ENCODE data around the gene ZBTB8OS.
"Not testable (repeated sequence)": the region's sequence is repeated elsewhere in the genome, so short reads cannot be mapped to it uniquely, and the experiment has no call there.

ZBTB8OS gene

DNA sequence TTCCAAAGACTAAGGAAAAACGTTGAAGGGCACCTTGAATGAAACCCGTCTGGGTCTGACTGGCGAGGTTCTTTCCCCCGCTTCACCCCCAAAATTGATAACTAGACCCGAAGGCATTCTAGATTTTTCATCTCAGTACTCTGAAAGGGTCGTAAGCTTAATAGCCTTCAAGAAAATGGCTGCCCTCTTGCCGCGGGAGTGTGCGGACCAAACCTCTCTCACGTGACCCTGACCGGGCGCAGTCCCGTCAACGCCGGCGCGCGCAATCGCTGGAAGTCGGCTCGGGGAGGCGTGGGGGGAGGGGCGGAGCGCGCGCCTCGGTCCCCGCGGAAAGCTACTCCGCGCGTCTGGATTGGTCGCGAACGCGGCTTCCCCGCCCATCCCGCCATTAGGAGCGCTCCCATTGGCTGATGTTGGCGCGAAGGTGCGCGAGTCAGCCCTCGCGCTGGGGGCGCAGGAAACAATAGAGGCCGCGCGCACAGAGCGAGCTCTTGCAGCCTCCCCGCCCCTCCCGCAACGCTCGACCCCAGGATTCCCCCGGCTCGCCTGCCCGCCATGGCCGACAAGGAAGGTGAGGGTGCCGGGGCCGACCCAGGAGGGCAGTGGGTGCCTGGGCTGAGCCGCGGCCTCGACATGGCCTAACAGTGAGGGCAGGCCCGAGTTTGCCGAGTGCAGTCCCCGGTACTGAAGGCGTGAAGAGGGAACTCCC lies 556 bp upstream of the ZBTB8OS start, which contains the start of gene RBBP4:
TSS of gene RBBP4 (plus strand) at position 457 of the 709 bp plus-strand sequence. CDS start at position 556, 99 bp downstream.
- Histone ChIP-seq H3K9me3 (ENCODE audit: control insufficient read depth, low read length) (no peaks in the 10 kb centered on the region), H3K27ac (ENCODE audit: insufficient read depth, low read depth, low read length, poor library complexity, severe bottlenecking) (peak within 1 kb of the TSS; percentile 99), H3K27me3 (ENCODE audit: control insufficient read depth, insufficient read depth, low read length, poor library complexity, severe bottlenecking) (no peaks in the 10 kb centered on the region), H3K4me1 (ENCODE audit: control insufficient read depth, insufficient read depth, low read length) (no peaks in the 10 kb centered on the region), H3K4me3 (ENCODE audit: insufficient read depth, low read depth, low read length) (peak within 1 kb of the TSS; percentile 94), H3K36me3 (ENCODE audit: control insufficient read depth, insufficient read depth, low read length) (peaks cover 21% of the 10 kb centered on the region)
- 0% methylated on average over 67 of the region's 67 CpGs for WGBS, 2 experiments

DNA sequence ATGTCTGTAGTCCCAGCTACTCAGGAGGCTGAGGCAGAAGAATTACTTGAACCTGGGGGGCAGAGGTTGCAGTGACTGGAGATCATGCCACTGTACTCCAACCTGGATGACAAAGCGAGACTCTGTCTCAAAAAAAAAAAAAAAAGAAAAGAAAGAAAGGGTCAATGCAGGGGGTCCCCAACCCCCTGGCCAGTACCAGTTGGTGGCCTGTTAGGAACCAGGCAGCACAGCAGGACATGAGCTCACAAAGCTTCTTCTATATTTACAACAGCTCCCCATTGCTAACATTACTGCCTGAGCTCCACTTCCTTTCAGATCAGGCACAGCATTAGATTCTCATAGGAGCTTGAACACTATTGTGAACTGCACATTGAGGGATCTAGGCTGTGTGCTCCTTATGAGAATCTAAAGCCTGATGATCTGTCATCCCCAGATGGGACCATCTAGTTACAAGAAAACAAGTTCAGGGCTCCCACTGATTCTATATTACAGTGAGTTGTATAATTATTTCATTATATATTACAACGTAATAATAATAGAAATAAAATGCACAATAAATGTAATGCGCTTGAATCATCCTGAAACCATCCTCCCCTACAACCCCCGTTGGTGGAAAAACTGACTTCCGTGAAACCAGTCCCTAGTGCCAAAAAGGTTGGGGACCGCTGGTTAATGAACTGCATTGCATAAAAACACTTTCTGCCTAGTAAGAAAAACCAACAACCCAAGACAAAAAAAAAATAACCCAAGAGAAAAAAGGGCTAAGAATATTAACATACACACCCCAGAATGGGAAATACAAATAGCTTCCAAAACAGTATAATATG lies 2.8 kb downstream of the ZBTB8OS start:
- Histone ChIP-seq H3K4me1 (ENCODE audit: control insufficient read depth, insufficient read depth, low read length) (no peaks in the 10 kb centered on the region), H3K4me3 (ENCODE audit: insufficient read depth, low read depth, low read length) (no peak overlapping the region), H3K27me3 (ENCODE audit: control insufficient read depth, insufficient read depth, low read length, poor library complexity, severe bottlenecking) (no peaks in the 10 kb centered on the region), H3K36me3 (ENCODE audit: control insufficient read depth, insufficient read depth, low read length) (no peaks in the 10 kb centered on the region), H3K9me3 (ENCODE audit: control insufficient read depth, low read length) (no peaks in the 10 kb centered on the region), H3K27ac (ENCODE audit: insufficient read depth, low read depth, low read length, poor library complexity, severe bottlenecking) (no peak overlapping the region)
- WGBS, 2 experiments = 92 to 97% methylated on average over 5 to 6 of the region's 6 CpGs

DNA sequence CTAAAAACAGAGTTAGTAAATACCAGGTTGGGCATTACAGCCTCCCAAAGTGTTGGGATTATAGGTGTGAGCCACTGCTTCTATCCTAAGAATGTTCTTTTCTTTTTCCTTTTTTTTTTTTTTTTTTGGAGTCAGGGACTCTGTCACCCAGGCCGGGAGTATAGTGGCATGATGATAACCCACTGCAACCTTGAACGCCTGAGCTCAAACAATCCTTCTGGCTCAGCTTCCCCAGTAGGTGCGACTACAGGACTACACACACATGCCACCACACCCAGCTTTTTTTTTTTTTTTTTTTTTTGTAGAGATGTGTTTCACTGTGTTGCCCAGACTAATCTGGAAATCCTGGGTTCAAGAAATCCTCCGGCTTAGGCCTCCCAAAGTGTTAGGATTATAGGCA lies 5.9 kb downstream of the ZBTB8OS start:
- Histone ChIP-seq H3K4me1 (ENCODE audit: control insufficient read depth, insufficient read depth, low read length) (no peaks in the 10 kb centered on the region), H3K9me3 (ENCODE audit: control insufficient read depth, low read length) (no peaks in the 10 kb centered on the region), H3K4me3 (ENCODE audit: insufficient read depth, low read depth, low read length) (no peak overlapping the region), H3K36me3 (ENCODE audit: control insufficient read depth, insufficient read depth, low read length) (no peaks in the 10 kb centered on the region), H3K27ac (ENCODE audit: insufficient read depth, low read depth, low read length, poor library complexity, severe bottlenecking) (no peak overlapping the region), H3K27me3 (ENCODE audit: control insufficient read depth, insufficient read depth, low read length, poor library complexity, severe bottlenecking) (no peaks in the 10 kb centered on the region)
- 97 to 100% methylated on average over 3 to 4 of the region's 4 CpGs for WGBS, 2 experiments

- H3K4me1 ChIP-seq (ENCODE audit: control insufficient read depth, insufficient read depth, low read length); H3K27ac ChIP-seq (ENCODE audit: insufficient read depth, low read depth, low read length, poor library complexity, severe bottlenecking); H3K27me3 ChIP-seq (ENCODE audit: control insufficient read depth, insufficient read depth, low read length, poor library complexity, severe bottlenecking); H3K9me3 ChIP-seq (ENCODE audit: control insufficient read depth, low read length); H3K36me3 ChIP-seq (ENCODE audit: control insufficient read depth, insufficient read depth, low read length); H3K4me3 ChIP-seq (ENCODE audit: insufficient read depth, low read depth, low read length): not testable (repeated sequence)
- 38 to 42% methylated on average over 8 of the region's 8 CpGs for WGBS, 2 experiments
Observed at GRCh38 chr1:32642292-32642827, 8.0 kb downstream of the ZBTB8OS start.

- WGBS, 2 experiments = 83 to 89% methylated on average over 1 of the region's 1 CpG
- Histone ChIP-seq H3K9me3 (ENCODE audit: control insufficient read depth, low read length) (no peaks in the 10 kb centered on the region), H3K4me3 (ENCODE audit: insufficient read depth, low read depth, low read length) (no peak overlapping the region), H3K36me3 (ENCODE audit: control insufficient read depth, insufficient read depth, low read length) (no peaks in the 10 kb centered on the region), H3K27me3 (ENCODE audit: control insufficient read depth, insufficient read depth, low read length, poor library complexity, severe bottlenecking) (no peaks in the 10 kb centered on the region), H3K4me1 (ENCODE audit: control insufficient read depth, insufficient read depth, low read length) (no peaks in the 10 kb centered on the region), H3K27ac (ENCODE audit: insufficient read depth, low read depth, low read length, poor library complexity, severe bottlenecking) (no peak overlapping the region)
Observed at GRCh38 chr1:32639489-32640075, 10.8 kb downstream of the ZBTB8OS start.

DNA sequence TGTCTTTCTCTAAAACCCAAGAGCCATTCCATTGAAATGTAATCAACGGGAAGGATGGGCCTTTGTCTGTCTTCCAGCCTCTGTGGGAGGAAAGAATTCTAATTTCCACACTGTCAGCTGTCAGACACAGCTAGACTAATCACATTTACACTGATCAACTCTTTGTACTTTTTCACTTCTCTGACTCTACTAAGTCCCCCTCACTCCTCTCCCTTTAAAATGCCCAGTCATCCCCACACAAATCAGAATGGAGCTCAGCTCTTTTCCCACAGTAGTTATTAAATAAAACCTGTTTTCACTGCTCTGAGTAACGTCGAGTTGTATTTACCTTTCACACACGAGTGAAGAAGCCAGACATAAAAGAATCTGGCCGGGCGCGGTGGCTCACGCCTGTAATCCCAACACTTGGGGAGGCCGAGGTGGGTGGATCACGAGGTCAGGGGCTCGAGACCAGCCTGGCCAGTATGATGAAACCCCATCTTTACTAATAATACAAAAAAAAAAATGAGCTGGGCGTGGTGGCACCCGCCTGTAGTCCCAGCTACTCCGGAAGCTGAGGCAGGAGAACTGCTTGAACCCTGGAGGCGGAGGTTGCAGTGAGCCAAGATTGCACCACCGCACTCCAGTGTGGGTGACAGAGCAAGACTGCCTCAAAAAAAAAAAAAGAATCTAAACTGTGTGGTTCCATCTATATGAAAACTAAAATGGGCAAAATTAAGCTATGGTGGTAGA lies 13.3 kb downstream of the ZBTB8OS start:
- H3K4me3 ChIP-seq (ENCODE audit: insufficient read depth, low read depth, low read length) = no peak overlapping the region
- H3K36me3 ChIP-seq (ENCODE audit: control insufficient read depth, insufficient read depth, low read length) = no peaks in the 10 kb centered on the region
- 64 to 66% methylated on average over 16 of the region's 16 CpGs for WGBS, 2 experiments
- H3K27me3 ChIP-seq (ENCODE audit: control insufficient read depth, insufficient read depth, low read length, poor library complexity, severe bottlenecking) = no peaks in the 10 kb centered on the region
- no peaks in the 10 kb centered on the region for H3K9me3 ChIP-seq (ENCODE audit: control insufficient read depth, low read length)
- no peaks in the 10 kb centered on the region for H3K4me1 ChIP-seq (ENCODE audit: control insufficient read depth, insufficient read depth, low read length)
- peak overlapping the region; percentile 30 for H3K27ac ChIP-seq (ENCODE audit: insufficient read depth, low read depth, low read length, poor library complexity, severe bottlenecking)

DNA sequence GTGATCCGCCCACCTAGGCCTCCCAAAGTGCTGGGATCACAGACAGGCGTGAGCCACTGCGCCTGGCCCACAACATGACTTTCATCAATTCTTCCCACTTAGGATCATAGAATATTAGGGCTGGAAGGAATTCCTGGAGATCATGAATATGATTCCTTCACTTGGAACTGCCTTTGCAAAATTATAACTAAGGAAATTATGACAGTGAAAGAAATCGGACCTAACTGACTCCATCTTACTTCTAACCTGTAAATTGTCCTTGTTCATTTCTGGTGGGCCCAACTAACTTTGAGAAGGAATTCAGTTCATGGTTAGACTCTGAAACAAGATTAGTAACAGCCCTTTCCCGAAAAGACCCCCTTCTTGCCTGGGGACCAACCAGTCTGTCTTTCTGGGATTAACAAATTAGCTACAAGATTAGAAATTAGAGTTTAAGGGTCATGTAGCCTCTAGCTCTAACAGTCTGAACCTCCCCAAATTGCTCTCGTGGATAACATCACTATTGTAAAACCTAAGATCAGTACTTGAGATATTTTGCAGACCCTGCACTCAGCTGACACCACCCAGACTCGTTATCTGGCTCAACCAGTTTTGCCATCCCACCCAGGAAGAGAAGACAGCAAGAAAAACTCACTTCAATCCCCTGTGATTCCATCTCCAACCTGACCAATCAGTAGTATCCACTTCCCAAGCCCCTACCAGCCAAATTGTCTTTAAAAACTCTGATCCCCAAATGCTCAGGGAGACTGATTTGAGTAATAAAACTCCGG lies 14.7 kb downstream of the ZBTB8OS start:
- WGBS, 2 experiments = 96 to 98% methylated on average over 8 of the region's 8 CpGs
- Histone ChIP-seq H3K9me3 (ENCODE audit: control insufficient read depth, low read length) (no peaks in the 10 kb centered on the region), H3K27me3 (ENCODE audit: control insufficient read depth, insufficient read depth, low read length, poor library complexity, severe bottlenecking) (no peaks in the 10 kb centered on the region), H3K4me3 (ENCODE audit: insufficient read depth, low read depth, low read length) (no peak overlapping the region), H3K27ac (ENCODE audit: insufficient read depth, low read depth, low read length, poor library complexity, severe bottlenecking) (no peak overlapping the region), H3K36me3 (ENCODE audit: control insufficient read depth, insufficient read depth, low read length) (no peaks in the 10 kb centered on the region), H3K4me1 (ENCODE audit: control insufficient read depth, insufficient read depth, low read length) (no peaks in the 10 kb centered on the region)

DNA sequence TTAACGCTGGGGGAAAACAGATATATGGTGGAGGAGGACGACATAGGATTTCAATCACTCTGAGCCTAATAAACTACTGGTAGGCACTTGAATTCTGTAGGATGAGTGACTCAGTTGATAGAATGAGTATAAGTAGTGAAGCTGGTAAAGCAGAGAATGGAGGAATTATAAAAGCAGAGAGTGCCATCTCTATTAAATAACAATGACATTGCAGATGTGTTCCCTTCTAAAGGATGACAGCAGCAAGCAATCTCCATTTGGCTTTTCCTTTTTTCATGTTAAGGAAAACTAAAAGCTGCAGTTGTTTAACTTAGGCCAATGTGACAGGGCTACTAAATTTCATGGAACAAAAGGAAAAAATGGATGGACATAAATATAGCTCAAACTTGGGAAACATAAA lies 17.5 kb downstream of the ZBTB8OS start:
- H3K4me1 ChIP-seq (ENCODE audit: control insufficient read depth, insufficient read depth, low read length) = no peaks in the 10 kb centered on the region
- H3K27ac ChIP-seq (ENCODE audit: insufficient read depth, low read depth, low read length, poor library complexity, severe bottlenecking) = no peak overlapping the region
- no peaks in the 10 kb centered on the region for H3K9me3 ChIP-seq (ENCODE audit: control insufficient read depth, low read length)
- H3K4me3 ChIP-seq (ENCODE audit: insufficient read depth, low read depth, low read length) = no peak overlapping the region
- H3K36me3 ChIP-seq (ENCODE audit: control insufficient read depth, insufficient read depth, low read length) = no peaks in the 10 kb centered on the region
- H3K27me3 ChIP-seq (ENCODE audit: control insufficient read depth, insufficient read depth, low read length, poor library complexity, severe bottlenecking) = no peaks in the 10 kb centered on the region
- 68 to 77% methylated on average over 2 of the region's 2 CpGs for WGBS, 2 experiments

DNA sequence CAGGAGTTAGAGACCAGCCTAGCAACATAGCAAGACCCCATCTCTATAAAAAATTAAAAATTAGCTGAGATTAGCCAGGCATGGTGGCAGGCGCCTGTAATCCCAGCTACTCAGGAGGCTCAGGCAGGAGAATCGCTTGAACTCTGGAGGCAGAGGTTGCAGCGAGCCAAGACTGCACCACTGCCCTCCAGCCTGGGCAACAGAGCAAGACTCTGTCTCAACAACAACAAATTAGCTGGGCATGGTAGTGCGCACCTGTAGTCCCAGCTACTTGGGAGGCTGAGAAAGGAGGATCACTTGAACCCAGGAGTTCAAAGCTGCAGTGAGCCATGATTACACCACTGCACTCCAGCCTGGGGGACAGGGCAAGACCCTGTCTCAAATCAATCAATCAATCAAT lies 20.2 kb downstream of the ZBTB8OS start:
- not testable (repeated sequence) for H3K9me3 ChIP-seq (ENCODE audit: control insufficient read depth, low read length); H3K27ac ChIP-seq (ENCODE audit: insufficient read depth, low read depth, low read length, poor library complexity, severe bottlenecking); H3K4me1 ChIP-seq (ENCODE audit: control insufficient read depth, insufficient read depth, low read length); H3K36me3 ChIP-seq (ENCODE audit: control insufficient read depth, insufficient read depth, low read length); H3K27me3 ChIP-seq (ENCODE audit: control insufficient read depth, insufficient read depth, low read length, poor library complexity, severe bottlenecking); H3K4me3 ChIP-seq (ENCODE audit: insufficient read depth, low read depth, low read length)
- 92 to 95% methylated on average over 4 of the region's 4 CpGs for WGBS, 2 experiments

Measured in ectodermal cell (in vitro differentiated cells).